IPS DF 6.9 (cell line): ENCODE data around the gene MAGEB10.

Experiments used
- DNase-seq: peaks from one replicate; pipeline ENCODE4 v3.0.0-alpha.2; 2013; ENCODE audit warnings: low read depth, low spot score
- H3K27ac ChIP-seq: one replicate; pipeline ENCODE4 v1.5.1; 2013; ENCODE audit warnings: low read length, control low read depth
- H3K27me3 ChIP-seq: 2 replicates; pipeline ENCODE4 v1.6.1; 2013; ENCODE audit warnings: mild to moderate bottlenecking, low read length; ENCODE audit not compliant: control insufficient read depth, insufficient read depth
- H3K36me3 ChIP-seq: 2 replicates; pipeline ENCODE4 v1.6.1; 2013; ENCODE audit warnings: low read length; ENCODE audit not compliant: control insufficient read depth, insufficient read depth
- H3K4me1 ChIP-seq: 2 replicates; pipeline ENCODE4 v1.6.1; 2013; ENCODE audit warnings: low read length; ENCODE audit not compliant: control insufficient read depth, insufficient read depth
- H3K4me3 ChIP-seq: 2 replicates; pipeline ENCODE4 v1.5.1; 2013; ENCODE audit warnings: mild to moderate bottlenecking, low read length
- H3K9me3 ChIP-seq: 2 replicates; pipeline ENCODE4 v1.6.1; 2013; ENCODE audit warnings: low read length, inconsistent platforms; ENCODE audit not compliant: control insufficient read depth, insufficient read depth
- WGBS: extraction: QIAGEN DNeasy Blood & Tissue Kit; methylation state at CpG from one replicate; pipeline ENCODE4 v1.1.7; 2013; ENCODE audit warnings: mixed read lengths, missing lambda C conversion rate; ENCODE audit not compliant: insufficient read length, insufficient coverage; 5-methylcytosine and 5-hydroxymethylcytosine counted together

Gene MAGEB10

GRCh38 chrX:27838185-27838584 is 30.4 kb downstream of the MAGEB10 start:
- no peaks in the 10 kb centered on the region for H3K36me3 ChIP-seq
- no peaks in the 10 kb centered on the region for H3K27me3 ChIP-seq
- no peaks in the 10 kb centered on the region for H3K9me3 ChIP-seq
- H3K27ac ChIP-seq, result no peak overlapping the region
- no peak overlapping the region for H3K4me3 ChIP-seq
- H3K4me1 ChIP-seq, result no peaks in the 10 kb centered on the region
- no peak for DNase-seq
- WGBS, result no CpG with 5 or more reads among the region's 3 CpGs

GRCh38 chrX:27840881-27841280 is 33.1 kb downstream of the MAGEB10 start:
- Histone ChIP-seq H3K9me3 (no peaks in the 10 kb centered on the region), H3K36me3 (no peaks in the 10 kb centered on the region), H3K27me3 (no peaks in the 10 kb centered on the region), H3K4me1 (no peaks in the 10 kb centered on the region), H3K4me3 (no peak overlapping the region), H3K27ac (no peak overlapping the region)
- no peak for DNase-seq
- no CpG with 5 or more reads among the region's 3 CpGs for WGBS

GRCh38 chrX:27842859-27843258 is 35.1 kb downstream of the MAGEB10 start:
- no peaks in the 10 kb centered on the region for H3K27me3 ChIP-seq
- H3K27ac ChIP-seq, result no peak overlapping the region
- WGBS, result no CpG with 5 or more reads among the region's 4 CpGs

GRCh38 chrX:27860337-27860736 is 52.5 kb downstream of the MAGEB10 start:
- Histone ChIP-seq H3K4me3 (no peak overlapping the region), H3K4me1 (peaks cover 1% of the 10 kb centered on the region), H3K9me3 (no peaks in the 10 kb centered on the region), H3K27ac (no peak overlapping the region), H3K27me3 (no peaks in the 10 kb centered on the region; the same call in 1 of the 2 replicates), H3K36me3 (no peaks in the 10 kb centered on the region)
- no peak for DNase-seq

More at GRCh38 chrX:27842859-27843258, 35.1 kb downstream of the MAGEB10 start:
- Histone ChIP-seq H3K9me3 (no peaks in the 10 kb centered on the region), H3K4me1 (no peaks in the 10 kb centered on the region), H3K36me3 (no peaks in the 10 kb centered on the region), H3K4me3 (no peak overlapping the region)
- DNase-seq, result no peak

GRCh38 chrX:27863809-27864208 is 56.0 kb downstream of the MAGEB10 start:
- Histone ChIP-seq H3K4me1 (peaks cover 1% of the 10 kb centered on the region), H3K27ac (no peak overlapping the region), H3K4me3 (no peak overlapping the region; the same call in 1 of the 2 replicates), H3K27me3 (no peaks in the 10 kb centered on the region; the same call in 1 of the 2 replicates), H3K36me3 (no peaks in the 10 kb centered on the region), H3K9me3 (no peaks in the 10 kb centered on the region)
- no CpG with 5 or more reads among the region's 35 CpGs for WGBS
- no peak for DNase-seq
